H1 (cell line): ENCODE results near the gene QRSL1. TPM values are rescaled to one million over a fixed set of nuclear protein-coding genes. Genes with fewer than 3 reads are reported as not detected.

Experiments used
- CTBP2 ChIP-seq: IDR thresholded peaks from 2 replicates; pipeline ENCODE4 v1.7.0; 2011; ENCODE audit warnings: borderline replicate concordance, mild to moderate bottlenecking, moderate library complexity, mixed read lengths, low read length; ENCODE audit not compliant: insufficient read depth, insufficient read length
- SRF ChIP-seq: IDR thresholded peaks from 2 replicates; pipeline ENCODE4 v1.6.1; 2011; ENCODE audit warnings: mild to moderate bottlenecking, low read depth, low read length, moderate library complexity
- YY1 ChIP-seq: IDR thresholded peaks from 2 replicates; pipeline ENCODE4 v1.6.1; 2011; ENCODE audit warnings: low read depth, mild to moderate bottlenecking, low read length
- polyA plus RNA-seq, 7 experiments: library from polyadenylated mRNA; depleted of rRNA in 3 of 7; stranded (reverse) in 5 of 7; unstranded in 2 of 7; fragments of >200 nt in 5 of 7; fragments of 200-250 nt in 2 of 7; gene quantifications; 1 replicate in 5 of 7; 2 replicates in 1 of 7; 4 replicates in 1 of 7; pipeline versions ENCODE4 v1.2.1 to v1.2.3, GENCODE V29; 2011 to 2013; ENCODE audit warnings: missing spikeins in 2 of 7, mixed read lengths in 2 of 7
- total RNA-seq: library from RNA; stranded (reverse); fragmentation: NEBNext Ultra II Directional; extraction: Animal tissue kit (Norgen Biotek cat#: 25700); gene quantifications from 2 replicates; pipeline ENCODE4 v1.2.1, GENCODE V29; 2021

The QRSL1 gene
- total and polyA plus RNA-seq, 2 of the 8 experiments (the other 6 are each of a cell fraction or from before 2014, with no cell fraction given), result 7.8 to 22.2 TPM

DNA sequence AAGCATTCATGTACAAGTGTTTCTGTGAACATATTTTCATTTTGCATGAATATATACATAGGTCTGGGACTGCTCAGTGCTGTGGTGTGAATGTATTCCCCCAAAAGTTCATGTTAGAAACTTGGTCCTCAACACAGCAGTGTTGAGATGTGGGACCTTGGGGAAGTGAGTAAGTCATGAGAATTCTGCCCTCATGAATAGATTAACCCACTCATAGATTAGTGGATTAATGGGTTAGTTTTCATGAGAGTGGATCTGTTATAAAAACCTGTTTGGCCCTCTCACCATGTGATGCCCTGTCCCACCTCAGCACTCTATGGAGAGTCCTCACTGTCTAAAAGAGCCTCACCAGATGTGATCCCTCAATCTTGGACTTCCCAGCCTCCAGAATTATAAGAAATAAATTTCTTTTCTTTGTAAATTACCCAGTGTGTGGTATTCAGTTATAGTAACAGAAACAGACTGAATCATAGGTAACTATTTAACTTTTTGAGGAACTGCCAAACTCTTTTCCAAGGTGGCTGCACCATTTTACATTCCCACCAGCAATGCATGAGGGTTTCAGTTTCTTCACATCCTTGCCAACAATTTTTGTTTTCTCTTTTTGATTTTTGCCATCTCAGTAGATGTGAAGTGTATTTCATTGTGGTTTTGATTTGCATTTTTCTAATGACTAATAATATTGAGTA is 45.3 kb downstream of the QRSL1 start (continued):
- TF ChIP-seq CTBP2, result no peak
- TF ChIP-seq SRF, result no peak
- no peak for TF ChIP-seq YY1
